Amniotic epithelial cell (primary cell): ENCODE measurements around the gene FOXA3.

Experiments
- DNase-seq: peaks from one replicate; pipeline ENCODE4 v3.0.0-alpha.2; 2010; ENCODE audit warnings: low read depth

FOXA3 gene

GRCh38 chr19:45922281-45922680 is 58.2 kb downstream of the FOXA3 start:
- DNase-seq, result no peak
